Measurements from ENCODE around the gene TFRC.
"Not testable (repeated sequence)": the region's sequence is repeated elsewhere in the genome, so short reads cannot be mapped to it uniquely, and the experiment has no call there.

The TFRC gene

DNA sequence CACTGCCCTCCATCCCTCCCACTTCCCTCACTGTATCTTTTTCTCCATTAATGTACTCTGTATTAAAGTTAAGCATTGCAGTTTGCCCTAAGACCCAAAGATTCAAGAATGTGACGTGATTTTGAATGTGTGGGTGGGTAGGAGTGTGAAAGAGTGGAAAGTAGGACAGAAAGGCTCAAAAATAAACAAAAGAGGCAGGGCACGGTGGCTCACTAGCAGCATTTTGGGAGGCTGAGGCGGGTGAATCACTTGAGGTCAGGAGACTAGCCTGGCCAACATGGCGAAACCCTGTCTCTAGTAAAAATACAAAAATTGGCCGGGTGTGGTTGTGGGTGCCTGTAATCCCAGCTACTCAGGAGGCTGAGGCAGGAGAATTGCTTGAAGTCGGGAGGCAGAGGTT lies 18.4 kb downstream of the TFRC start:
- peaks cover 53% of the 10 kb centered on the region for H3K36me3 ChIP-seq (replicated peaks)
- peak overlapping the region; percentile 33 for H3K27ac ChIP-seq
- H3K4me3 ChIP-seq (ENCODE audit: low read depth, low read length) = no peak overlapping the region
- TF ChIP-seq, protein P1, sequence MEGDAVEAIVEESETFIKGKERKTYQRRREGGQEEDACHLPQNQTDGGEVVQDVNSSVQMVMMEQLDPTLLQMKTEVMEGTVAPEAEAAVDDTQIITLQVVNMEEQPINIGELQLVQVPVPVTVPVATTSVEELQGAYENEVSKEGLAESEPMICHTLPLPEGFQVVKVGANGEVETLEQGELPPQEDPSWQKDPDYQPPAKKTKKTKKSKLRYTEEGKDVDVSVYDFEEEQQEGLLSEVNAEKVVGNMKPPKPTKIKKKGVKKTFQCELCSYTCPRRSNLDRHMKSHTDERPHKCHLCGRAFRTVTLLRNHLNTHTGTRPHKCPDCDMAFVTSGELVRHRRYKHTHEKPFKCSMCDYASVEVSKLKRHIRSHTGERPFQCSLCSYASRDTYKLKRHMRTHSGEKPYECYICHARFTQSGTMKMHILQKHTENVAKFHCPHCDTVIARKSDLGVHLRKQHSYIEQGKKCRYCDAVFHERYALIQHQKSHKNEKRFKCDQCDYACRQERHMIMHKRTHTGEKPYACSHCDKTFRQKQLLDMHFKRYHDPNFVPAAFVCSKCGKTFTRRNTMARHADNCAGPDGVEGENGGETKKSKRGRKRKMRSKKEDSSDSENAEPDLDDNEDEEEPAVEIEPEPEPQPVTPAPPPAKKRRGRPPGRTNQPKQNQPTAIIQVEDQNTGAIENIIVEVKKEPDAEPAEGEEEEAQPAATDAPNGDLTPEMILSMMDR (IDR thresholded peaks at IDR 0.05; ENCODE audit: low read depth, low read length, missing control alignments) = no peak
- no peaks in the 10 kb centered on the region for H3K27me3 ChIP-seq (replicated peaks)
- in situ Hi-C loops (cut with HindIII; ENCODE audit: low pct_ligation_motif_present, low sequenced_read_pairs) = no loop called here
- peak; percentile 21 for DNase-seq

DNA sequence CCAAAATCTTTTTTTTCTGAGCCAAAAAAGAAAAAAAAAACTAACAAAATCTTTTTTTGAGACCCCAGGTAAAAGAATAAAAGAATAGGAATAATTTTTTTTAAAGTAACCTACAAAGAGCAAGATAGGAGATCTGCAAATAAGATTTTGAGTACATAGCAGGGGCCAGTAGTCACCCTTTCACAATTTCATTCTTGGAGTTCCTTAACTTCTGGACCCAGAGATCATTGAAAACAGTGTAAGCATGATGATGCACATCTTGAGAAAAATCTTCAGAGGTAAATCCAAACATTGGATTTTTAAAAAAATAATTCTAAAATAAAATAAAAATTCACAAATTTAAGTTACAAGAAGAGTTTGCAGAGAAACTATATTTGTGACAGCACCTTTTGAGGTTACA lies 18.8 kb downstream of the TFRC start:
- Histone ChIP-seq H3K4me3 (ENCODE audit: low read depth, low read length) (no peak overlapping the region), H3K27me3 (replicated peaks) (no peaks in the 10 kb centered on the region), H3K36me3 (replicated peaks) (peaks cover 56% of the 10 kb centered on the region), H3K27ac (peak overlapping the region; percentile 33)
- TF ChIP-seq, protein P1 (IDR thresholded peaks at IDR 0.05; ENCODE audit: low read depth, low read length, missing control alignments) = no peak
- no peak for DNase-seq
- in situ Hi-C loops (cut with HindIII; ENCODE audit: low pct_ligation_motif_present, low sequenced_read_pairs) = no loop called here

DNA sequence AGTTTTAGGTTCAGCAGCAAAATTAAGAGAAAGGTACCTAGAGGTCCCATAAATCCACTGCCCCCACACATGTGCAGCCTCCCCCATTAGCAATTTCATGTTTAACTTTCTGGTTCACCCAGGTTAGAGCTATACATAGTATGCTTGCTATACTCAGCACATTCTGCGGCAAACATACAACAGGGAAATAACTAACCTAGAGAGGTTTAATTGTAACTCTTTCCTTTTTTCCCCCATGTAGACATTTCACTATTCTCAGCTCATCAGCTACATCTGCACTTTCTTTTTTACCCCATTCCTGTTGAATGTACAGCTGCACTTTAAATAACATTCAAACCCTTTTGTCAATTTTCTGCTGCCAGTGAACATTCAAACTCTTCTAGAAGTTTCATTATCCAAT lies 21.1 kb downstream of the TFRC start:
- TF ChIP-seq, protein P1 (IDR thresholded peaks at IDR 0.05; ENCODE audit: low read depth, low read length, missing control alignments) = no peak
- no peaks in the 10 kb centered on the region for H3K27me3 ChIP-seq (replicated peaks)
- no peak for DNase-seq
- H3K27ac ChIP-seq = no peak overlapping the region
- H3K36me3 ChIP-seq (replicated peaks) = peaks cover 60% of the 10 kb centered on the region
- in situ Hi-C loops (cut with HindIII; ENCODE audit: low pct_ligation_motif_present, low sequenced_read_pairs) = no loop called here
- no peak overlapping the region for H3K4me3 ChIP-seq (ENCODE audit: low read depth, low read length)

DNA sequence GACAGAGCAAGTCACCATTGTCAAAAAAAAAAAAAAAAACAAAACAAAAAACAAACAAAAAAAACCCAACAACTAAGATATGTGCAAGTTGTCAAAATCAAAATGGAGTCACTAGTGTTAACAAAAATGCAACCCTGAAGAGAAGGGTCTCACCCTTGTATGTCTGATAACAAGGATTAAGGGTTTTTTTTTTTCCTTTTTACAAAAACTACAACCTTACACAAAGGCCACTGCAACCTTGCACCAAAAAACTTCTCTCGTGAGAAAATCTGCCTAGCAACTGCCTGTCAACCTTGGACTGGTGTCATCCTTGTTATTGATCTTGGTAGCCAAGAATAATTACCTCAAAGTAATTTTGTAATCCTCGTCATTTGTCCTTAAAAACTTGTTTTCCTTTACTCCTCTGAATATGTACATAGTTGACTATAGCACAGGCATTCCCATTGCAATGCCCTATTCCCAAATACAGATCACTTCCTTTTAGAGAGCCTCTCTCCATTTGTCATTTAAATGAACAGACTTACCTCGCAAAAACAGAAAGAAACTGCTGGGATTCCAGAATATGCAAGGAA lies 24.0 kb downstream of the TFRC start:
- DNase-seq = no peak
- Histone ChIP-seq H3K27ac (no peak overlapping the region), H3K36me3 (replicated peaks) (peaks cover 65% of the 10 kb centered on the region), H3K4me3 (ENCODE audit: low read depth, low read length) (no peak overlapping the region), H3K27me3 (replicated peaks) (no peaks in the 10 kb centered on the region)
- in situ Hi-C loops (cut with HindIII; ENCODE audit: low pct_ligation_motif_present, low sequenced_read_pairs) = no loop called here
- TF ChIP-seq, protein P1 (IDR thresholded peaks at IDR 0.05; ENCODE audit: low read depth, low read length, missing control alignments) = no peak

DNA sequence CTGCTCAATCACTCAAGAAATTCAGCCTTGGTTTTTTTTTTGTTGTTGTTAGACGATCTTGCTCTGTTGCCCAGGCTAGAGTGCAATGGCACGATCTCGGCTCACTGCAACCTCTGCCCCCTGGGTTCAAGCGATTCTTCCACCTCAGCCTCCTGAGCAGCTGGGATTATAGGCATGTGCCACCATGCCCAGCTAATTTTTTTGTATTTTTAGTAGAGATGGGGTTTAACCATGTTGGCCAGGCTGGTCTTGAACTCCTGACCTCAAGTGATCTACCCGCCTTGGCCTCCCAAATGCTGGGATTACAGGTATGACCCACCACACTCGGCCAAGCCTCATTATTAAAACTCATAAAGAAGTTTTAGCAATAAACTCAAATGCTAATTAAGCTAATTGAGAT lies 25.5 kb downstream of the TFRC start:
- H3K27ac ChIP-seq; H3K4me3 ChIP-seq (ENCODE audit: low read depth, low read length); H3K27me3 ChIP-seq (replicated peaks); in situ Hi-C loops (cut with HindIII; ENCODE audit: low pct_ligation_motif_present, low sequenced_read_pairs); DNase-seq: not testable (repeated sequence)
- peaks cover 64% of the 10 kb centered on the region for H3K36me3 ChIP-seq (replicated peaks)

DNA sequence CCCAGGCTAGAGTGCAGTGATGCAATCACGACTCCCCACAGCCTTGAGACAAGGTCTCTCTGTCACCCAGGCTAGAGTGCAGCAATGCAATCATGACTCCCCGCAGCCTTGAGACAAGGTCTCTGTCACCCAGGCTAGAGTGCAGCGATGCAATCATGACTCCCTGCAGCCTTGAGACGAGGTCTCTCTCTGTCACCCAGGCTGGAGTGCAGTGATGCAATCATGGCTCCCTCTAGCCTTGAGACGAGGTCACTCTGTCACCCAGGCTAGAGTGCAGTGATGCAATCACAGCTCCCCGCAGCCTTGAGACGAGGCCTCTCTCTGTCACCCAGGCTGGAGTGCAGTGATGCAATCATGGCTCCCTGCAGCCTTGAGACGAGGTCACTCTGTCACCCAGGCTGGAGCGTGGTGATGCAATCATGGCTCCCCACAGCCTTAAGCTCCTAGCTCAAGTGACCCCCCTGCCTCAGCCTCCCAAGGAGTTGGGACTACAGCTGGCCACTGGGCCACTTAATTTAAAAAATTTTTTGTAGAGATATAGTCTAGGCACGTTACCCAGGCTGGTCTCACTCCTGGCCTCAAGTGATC lies 26.1 kb downstream of the TFRC start:
- Histone ChIP-seq H3K36me3 (replicated peaks) (peaks cover 70% of the 10 kb centered on the region), H3K27ac (no peak overlapping the region), H3K27me3 (replicated peaks) (no peaks in the 10 kb centered on the region), H3K4me3 (ENCODE audit: low read depth, low read length) (no peak overlapping the region)
- TF ChIP-seq, protein P1 (IDR thresholded peaks at IDR 0.05; ENCODE audit: low read depth, low read length, missing control alignments) = no peak
- DNase-seq = no peak
- in situ Hi-C loops (cut with HindIII; ENCODE audit: low pct_ligation_motif_present, low sequenced_read_pairs) = no loop called here

Measured in brain microvascular endothelial cell (primary cell).